Measurements from ENCODE around the gene ZFHX3.

- no peak for TF ChIP-seq CTCF (IDR thresholded peaks at IDR 0.05)
- no peak for TF ChIP-seq EZH2 (IDR thresholded peaks at IDR 0.05; ENCODE audit: borderline replicate concordance, insufficient read depth, low read depth, low read length, poor library complexity, severe bottlenecking)
Measured at GRCh38 chr16:72937916-72938794, 109.8 kb downstream of the ZFHX3 start.

All from B cell (primary cell).